ENCODE measurements around the gene LTBP1.
A peak's percentile ranks its signal among the peaks of the same experiment; 100 is the strongest.

Gene LTBP1

DNA sequence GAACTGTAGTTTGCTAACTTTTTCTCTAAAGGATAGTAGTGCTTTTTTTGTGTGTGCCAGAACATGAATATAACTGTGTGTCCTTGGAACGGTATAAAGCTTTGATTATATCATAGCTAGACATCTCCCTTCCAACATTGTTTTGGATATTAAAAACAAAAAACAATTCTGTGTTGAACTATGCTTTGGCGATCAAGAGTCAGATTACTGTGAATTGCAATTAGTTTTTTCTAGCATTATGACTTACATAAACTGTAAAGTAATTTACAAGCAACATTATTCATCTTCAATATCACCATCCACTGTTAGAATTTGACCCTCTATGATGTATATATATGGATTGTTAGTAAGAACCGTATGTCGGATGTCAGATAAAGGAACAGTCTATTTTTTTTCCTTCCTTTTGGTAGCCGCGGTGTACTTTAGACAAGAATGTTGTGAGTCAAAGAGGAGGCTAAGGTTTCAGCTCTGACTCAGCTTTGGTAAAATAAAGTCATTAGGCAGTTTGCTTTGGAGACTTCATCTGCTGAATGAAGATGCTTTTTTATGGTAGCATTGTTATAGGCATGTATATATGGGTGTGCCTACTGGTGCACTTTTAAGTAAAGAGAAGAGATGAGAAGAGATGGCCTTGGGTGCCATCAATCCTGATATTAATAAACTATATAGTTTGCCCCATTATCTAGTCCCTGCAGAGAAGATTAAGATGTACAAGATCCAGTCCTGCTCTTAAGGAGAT is 76.4 kb downstream of the LTBP1 start:
- ChIA-PET POLR2A (ENCODE audit: low non-redundant PET) (no interaction called here), CTCF (interaction anchor here (0.6 to 1.3 kb wide), 2 partner anchors 10 to 12 kb away, joined by 5 to 8 read pairs; no protein-coding TSS in a partner anchor)
- TF ChIP-seq, protein P1, sequence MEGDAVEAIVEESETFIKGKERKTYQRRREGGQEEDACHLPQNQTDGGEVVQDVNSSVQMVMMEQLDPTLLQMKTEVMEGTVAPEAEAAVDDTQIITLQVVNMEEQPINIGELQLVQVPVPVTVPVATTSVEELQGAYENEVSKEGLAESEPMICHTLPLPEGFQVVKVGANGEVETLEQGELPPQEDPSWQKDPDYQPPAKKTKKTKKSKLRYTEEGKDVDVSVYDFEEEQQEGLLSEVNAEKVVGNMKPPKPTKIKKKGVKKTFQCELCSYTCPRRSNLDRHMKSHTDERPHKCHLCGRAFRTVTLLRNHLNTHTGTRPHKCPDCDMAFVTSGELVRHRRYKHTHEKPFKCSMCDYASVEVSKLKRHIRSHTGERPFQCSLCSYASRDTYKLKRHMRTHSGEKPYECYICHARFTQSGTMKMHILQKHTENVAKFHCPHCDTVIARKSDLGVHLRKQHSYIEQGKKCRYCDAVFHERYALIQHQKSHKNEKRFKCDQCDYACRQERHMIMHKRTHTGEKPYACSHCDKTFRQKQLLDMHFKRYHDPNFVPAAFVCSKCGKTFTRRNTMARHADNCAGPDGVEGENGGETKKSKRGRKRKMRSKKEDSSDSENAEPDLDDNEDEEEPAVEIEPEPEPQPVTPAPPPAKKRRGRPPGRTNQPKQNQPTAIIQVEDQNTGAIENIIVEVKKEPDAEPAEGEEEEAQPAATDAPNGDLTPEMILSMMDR (conservative IDR thresholded peaks at IDR 0.05; ENCODE audit: low read depth), result no peak
- DNase-seq (ENCODE audit: low spot score), result peak; percentile 66
- no peak overlapping the region for H3K27ac ChIP-seq

DNA sequence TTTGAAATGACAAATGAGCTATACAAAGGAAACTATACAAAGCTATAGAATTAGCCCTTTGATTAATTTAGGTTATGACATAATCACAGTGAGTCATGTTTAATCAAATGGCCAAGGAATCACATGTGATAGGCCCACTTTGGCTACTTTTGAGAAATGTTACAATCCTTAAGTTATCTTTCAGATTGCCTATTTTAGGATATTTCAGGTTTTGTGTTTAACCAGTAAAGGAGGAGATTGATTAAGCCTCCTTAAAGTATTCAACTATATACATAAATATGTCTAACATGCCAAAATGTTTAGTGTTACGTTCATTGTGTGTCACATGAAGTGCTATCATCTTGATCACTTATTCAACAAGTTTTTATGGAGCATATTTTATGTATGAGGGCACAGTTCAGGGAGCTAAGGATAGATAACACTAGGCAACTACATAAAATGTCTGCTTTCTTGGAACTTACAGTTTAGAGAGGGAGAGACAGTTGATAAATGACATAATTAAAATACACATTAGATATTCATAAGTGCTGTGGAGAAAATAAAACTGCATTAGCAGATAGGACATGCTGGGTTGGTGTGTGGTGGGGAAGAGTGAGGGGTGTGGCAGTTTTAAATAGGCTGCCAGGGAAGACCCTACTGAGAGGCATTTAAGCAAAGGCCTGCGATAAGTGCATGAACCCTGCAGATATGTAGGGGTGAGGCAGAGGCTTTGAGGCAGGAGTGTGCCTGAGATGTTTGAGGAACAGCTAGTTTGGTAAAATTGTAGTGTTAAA is 77.2 kb downstream of the LTBP1 start:
- CTCF ChIA-PET, result interaction anchor here (0.6 to 1.3 kb wide), 2 partner anchors 10 to 11 kb away, joined by 5 to 8 read pairs; no protein-coding TSS in a partner anchor
- TF ChIP-seq, protein P1 (conservative IDR thresholded peaks at IDR 0.05; ENCODE audit: low read depth), result no peak
- no peak overlapping the region for H3K27ac ChIP-seq
- POLR2A ChIA-PET (ENCODE audit: low non-redundant PET), result no interaction called here
- DNase-seq (ENCODE audit: low spot score), result no peak

DNA sequence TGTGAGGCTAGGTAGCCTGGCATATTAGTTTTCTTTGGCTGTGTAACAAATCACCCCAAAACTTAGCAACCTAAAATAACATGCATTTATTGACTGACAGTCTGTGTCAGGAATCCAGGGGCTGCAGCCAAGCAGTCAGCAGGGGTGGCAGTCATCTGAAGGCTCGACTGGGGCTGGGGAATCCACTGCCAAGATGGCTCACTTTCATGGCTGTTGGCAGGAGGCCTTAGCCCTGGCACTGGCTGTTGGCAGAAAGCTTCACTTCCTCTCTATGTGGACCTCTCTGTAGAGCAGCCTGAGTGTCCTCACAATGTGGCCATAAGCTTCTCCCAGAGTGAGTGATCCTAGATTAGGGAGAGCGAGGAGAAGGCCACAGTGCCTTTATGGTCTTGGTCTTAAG is 78.0 kb downstream of the LTBP1 start:
- TF ChIP-seq, protein P1 (conservative IDR thresholded peaks at IDR 0.05; ENCODE audit: low read depth), result no peak

DNA sequence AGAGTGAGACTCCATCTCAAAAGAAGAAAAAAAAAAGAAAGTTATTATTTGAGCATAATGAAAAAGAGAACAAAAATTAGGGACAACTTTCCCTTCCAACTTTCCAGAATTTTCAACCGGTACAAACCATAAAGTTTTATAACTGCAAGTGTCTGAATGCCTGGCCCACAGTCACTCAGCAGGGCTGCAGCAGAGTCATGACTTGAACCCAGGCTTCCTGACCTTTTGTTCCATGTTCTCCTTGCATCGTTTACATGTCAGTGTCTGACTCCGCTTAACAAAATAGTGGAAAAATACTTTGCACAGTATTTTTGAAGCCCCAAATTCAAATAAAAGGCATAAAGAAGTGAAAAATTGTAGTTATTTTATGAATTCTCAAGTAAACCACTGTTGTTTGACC is 82.7 kb downstream of the LTBP1 start:
- DNase-seq (ENCODE audit: low spot score), result no peak
- no peak overlapping the region for H3K27ac ChIP-seq
- POLR2A ChIA-PET (ENCODE audit: low non-redundant PET), result no interaction called here
- TF ChIP-seq, protein P1 (conservative IDR thresholded peaks at IDR 0.05; ENCODE audit: low read depth), result no peak
- CTCF ChIA-PET, result interaction anchor here (0.6 kb wide), 1 partner anchor 57 kb away, joined by 3 read pairs; no protein-coding TSS in a partner anchor

More for the DNA sequence above, 78.0 kb downstream of the LTBP1 start:
- DNase-seq (ENCODE audit: low spot score), result no peak
- no peak overlapping the region for H3K27ac ChIP-seq
- ChIA-PET POLR2A (ENCODE audit: low non-redundant PET) (no interaction called here), CTCF (no interaction called here)

DNA sequence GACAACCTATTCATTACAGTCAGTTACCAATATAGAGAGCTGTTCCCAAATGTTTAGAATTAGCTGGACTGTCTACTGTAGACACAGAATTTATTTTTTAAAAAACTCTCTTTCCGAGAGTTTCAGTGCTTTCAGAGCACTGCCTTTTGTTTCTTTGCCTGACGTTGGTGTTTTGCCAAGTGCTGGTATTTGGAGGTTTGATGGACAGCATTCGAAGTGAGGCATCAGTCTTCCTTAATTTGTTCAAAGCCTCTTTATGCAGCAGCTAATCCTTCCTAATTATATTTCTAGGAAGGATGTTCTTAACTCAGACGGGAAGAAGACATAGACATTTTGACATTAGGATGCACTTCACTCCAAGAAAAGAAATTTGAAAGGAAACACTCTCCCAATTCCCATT is 83.2 kb downstream of the LTBP1 start:
- TF ChIP-seq, protein P1 (conservative IDR thresholded peaks at IDR 0.05; ENCODE audit: low read depth), result no peak
- no peak for DNase-seq (ENCODE audit: low spot score)
- H3K27ac ChIP-seq, result no peak overlapping the region
- ChIA-PET POLR2A (ENCODE audit: low non-redundant PET) (no interaction called here), CTCF (interaction anchor here (0.6 kb wide), 3 partner anchors 56 to 1542 kb away, joined by 3 read pairs; no protein-coding TSS in a partner anchor)

DNA sequence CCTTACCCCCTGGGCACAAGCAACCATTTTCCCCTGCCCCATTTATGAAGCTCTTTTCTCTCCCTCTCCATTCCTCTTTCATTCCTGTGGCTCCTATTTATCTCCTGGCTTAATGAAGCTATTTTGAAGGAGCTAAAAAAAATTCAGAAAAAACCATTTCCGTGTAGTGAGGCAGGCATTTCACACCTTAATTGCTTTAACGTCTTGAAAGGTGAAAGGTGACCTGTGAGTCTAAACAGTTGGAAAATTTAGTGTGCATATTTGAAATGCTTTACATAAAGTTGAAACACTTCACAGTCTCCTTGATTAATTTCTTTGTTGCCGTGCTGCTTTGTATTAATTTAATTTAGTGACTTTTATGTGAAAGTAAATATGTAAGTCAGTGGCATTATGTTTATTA is 83.6 kb downstream of the LTBP1 start:
- ChIA-PET CTCF (interaction anchor here (0.6 kb wide), 2 partner anchors 558 to 1541 kb away, joined by 3 read pairs; no protein-coding TSS in a partner anchor), POLR2A (ENCODE audit: low non-redundant PET) (no interaction called here)
- TF ChIP-seq, protein P1 (conservative IDR thresholded peaks at IDR 0.05; ENCODE audit: low read depth), result no peak
- no peak for DNase-seq (ENCODE audit: low spot score)
- no peak overlapping the region for H3K27ac ChIP-seq

All from RWPE1 (cell line).